ENCODE data around the gene DPF3.

GRCh38 chr14:72608391-72609204 lies 285.3 kb downstream of the DPF3 start:
- TF ChIP-seq ZSCAN30 (CRISPR knock-in tag; IDR thresholded peaks at IDR 0.05) (no peak), TGIF2 (CRISPR knock-in tag; IDR thresholded peaks at IDR 0.05) (no peak), PRMT3 (CRISPR knock-in tag; IDR thresholded peaks at IDR 0.05; ENCODE audit: borderline replicate concordance, low read depth) (no peak)
